GM18867 (cell line): Measurements from ENCODE around the gene HCN2.
"Not testable (repeated sequence)": the region's sequence is repeated elsewhere in the genome, so short reads cannot be mapped to it uniquely, and the experiment has no call there.

Source experiments
- ATAC-seq: cut with Tn5 transposase; IDR thresholded peaks from one replicate; pipeline ENCODE4 v1.9.1; 2021; ENCODE audit warnings: mild to moderate bottlenecking, moderate library complexity; ENCODE audit not compliant: unreplicated experiment

The HCN2 gene

DNA sequence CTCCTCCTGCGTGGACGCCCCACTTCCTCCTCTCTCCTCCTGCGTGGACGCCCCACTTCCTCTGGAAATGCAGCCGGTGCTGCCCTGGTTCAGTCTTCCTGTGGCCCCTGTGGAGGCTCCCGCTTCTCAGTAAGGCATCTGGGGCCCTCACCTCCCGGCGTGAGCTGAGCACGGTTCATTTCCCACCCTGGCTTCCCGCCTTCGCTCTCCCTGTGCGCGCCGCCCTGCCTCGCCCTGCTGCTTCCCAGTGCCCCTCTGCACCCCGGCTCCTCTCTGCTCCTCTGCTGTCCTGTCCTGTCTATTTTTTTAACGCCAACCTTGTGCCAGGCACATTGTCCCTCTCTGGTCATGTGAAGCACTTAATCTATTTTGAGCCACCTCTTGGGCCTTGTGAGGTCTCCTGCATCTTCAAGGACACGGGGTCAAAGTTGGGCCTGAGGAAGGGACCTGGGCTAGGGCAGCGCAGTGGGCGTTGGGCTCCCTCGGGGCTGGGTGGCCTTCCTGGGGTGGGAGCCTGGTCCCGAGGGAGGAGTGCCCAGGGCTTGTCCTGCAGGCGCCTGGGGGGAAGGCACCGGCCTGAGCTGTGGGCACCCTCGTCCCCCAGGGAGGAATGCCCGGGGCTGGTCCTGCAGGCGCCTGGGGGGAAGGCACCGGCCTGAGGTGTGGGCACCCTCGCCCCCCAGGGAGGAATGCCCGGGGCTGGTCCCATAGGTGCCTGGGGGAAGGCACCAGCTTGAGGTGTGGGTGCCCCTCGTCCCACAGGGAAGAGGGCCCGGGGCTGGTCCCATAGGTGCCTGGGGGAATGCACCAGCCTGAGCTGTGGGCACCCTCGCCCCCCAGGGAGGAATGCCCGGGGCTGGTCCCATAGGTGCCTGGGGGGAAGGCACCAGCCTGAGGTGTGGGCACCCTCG, 13.0 kb downstream of the HCN2 start:
- ATAC-seq, result no peak

DNA sequence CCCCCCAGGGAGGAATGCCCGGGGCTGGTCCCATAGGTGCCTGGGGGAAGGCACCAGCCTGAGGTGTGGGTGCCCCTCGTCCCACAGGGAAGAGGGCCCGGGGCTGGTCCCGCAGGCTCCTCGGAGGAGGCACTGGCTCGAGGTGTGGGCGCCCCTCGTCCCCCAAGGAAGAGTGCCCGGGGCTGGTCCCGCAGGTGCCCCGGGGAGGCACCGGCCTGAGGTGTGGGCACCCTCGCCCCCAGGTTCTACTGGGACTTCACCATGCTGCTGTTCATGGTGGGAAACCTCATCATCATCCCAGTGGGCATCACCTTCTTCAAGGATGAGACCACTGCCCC, 13.6 kb downstream of the HCN2 start:
- not testable (repeated sequence) for ATAC-seq

DNA sequence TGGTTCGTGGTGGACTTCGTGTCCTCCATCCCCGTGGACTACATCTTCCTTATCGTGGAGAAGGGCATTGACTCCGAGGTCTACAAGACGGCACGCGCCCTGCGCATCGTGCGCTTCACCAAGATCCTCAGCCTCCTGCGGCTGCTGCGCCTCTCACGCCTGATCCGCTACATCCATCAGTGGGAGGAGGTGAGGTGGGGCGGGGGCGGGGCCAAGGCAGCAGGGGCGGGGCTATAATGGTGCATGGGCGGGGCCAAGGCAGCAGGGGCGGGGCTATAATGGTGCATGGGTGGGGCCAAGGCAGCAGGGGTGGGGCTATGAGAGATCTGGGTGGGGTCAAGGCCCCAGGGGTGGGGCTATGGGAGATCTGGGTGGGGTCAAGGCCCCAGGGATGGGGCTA, 14.1 kb downstream of the HCN2 start:
- ATAC-seq, result not testable (repeated sequence)

DNA sequence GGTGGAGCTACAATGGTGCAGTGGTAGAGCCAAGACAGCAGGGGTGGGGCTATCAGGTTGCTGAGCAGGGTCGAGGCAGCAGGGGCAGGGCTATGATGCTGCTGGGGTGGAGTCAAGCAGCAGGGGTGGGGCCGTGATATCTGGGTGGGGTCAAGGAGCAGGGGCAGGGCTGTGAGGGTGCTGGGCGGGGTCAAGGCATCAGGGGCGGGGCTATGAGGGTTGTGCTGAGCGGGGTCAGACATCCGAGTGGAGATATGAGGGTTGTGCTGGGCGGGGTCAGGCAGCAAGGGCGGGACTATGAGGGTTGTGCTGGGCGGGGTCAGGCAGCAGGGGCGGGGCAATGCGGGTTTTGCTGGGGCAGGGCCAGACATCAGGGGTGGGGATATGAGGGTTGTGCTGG, 14.7 kb downstream of the HCN2 start:
- ATAC-seq, result no peak

DNA sequence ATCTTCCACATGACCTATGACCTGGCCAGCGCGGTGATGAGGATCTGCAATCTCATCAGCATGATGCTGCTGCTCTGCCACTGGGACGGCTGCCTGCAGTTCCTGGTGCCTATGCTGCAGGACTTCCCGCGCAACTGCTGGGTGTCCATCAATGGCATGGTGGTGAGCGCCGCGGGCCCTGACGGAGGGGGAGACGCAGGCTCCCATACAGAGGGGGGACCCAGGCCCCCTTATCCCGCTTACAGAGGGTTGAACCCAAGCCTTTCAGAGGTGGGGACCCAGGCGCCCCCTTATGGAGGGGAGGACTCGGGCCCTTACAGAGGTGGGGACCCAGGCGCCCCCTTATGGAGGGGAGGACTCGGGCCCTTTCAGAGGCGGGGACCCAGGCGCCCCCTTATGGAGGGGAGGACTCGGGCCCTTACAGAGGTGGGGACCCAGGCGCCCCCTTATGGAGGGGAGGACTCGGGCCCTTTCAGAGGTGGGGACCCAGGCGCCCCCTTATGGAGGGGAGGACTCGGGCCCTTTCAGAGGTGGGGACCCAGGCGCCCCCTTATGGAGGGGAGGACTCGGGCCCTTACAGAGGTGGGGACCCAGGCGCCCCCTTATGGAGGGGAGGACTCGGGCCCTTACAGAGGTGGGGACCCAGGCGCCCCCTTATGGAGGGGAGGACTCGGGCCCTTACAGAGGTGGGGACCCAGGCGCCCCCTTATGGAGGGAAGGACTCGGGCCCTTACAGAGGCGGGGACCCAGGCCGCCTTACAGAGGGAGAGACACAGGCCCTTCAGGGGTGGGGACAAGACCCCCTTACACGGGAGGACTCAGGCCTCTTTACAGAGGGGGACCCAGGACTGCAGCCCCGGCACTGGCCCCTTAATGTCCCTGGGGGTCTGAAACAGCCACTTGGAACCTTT, 15.6 kb downstream of the HCN2 start:
- not testable (repeated sequence) for ATAC-seq

DNA sequence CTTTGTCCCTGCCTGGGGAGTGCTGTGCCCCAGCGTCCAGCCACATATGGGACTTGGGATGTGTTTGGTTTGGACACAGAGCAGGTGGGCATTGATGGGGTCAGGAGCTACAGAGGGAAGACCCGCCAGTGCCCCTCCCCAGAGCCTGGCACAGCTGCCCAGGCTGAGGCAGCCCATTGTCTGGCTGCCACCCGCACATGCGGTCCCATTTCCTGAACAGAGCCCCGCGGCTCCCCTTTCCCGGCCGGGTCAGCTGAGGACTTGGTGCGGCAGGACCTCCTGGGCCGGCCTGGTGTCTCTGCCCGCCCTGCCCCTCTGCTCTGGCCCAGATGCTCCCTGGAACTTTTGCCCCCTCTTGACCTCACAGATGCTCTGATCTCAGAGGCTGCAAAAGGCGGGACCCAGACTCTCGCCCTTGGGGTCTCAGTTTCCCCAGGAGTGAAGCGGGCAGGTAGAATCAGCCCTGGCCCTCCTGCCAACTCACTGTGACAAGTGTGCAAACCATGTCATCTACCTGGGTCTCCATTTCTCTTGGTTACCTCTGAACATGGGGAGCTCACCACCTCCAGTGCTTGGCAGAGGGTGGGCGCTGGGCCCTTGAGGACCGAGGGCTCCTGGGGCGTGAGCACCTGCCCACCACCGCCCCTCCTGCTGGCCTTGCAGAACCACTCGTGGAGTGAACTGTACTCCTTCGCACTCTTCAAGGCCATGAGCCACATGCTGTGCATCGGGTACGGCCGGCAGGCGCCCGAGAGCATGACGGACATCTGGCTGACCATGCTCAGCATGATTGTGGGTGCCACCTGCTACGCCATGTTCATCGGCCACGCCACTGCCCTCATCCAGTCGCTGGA, 17.8 kb downstream of the HCN2 start:
- ATAC-seq, result no peak

DNA sequence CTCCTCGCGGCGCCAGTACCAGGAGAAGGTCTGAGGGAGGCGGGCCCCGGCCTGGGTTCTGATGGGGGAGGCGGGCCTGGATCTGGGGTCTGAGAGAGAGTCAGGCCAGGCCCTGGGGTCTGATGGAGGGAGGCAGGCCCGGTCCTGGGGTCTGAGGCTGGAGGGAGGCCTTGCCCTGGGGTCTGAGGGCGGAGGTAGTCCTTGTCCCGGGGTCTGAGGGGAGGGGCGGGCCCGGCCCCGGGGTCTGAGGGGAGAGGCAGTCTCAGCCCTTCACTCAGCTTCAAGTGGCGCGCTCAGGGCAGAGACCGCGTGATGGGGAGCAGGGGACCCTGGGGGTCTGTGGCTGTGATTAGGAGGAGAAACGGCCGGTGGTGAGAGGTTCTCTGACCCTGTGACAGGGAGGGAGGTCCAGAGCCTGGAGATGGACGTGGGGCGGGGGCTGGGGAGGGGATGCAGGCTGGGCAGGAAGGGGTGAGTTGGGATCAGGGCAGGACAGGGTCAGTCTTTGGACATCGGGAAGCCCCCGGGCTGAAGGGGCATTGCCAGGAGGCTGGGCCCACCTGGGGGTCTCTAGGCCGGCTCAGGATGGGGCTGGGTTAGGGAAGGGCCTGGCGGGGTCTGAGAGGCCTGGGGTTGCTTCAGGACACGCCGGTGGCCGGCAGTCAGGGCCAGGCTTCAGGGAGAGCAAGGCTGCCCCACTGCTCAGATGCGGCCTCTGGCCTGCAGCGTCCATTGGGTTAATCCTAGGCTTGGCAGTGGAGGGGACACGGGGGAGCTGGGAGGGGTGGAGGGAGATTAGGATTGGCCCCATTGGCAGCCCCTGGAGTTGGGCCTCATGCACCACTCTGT, 18.7 kb downstream of the HCN2 start:
- ATAC-seq, result no peak

DNA sequence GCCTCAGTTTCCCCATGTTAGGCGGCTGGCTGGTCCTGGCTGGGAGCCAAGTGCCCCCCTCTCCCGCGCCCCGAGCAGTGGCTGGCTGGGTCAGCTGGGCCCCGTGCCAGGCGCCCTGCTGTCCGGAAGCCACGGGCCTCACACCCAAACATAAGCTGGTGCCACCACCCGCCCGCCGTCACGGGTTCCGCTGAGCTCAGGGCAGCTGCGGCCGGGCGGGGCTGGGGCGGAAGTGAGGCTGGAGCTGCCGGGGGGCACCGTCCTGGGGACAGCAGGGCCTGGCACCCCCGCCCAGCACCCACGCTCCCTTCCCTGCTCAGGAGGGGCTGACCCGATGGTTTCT, 19.3 kb downstream of the HCN2 start:
- ATAC-seq, result no peak

DNA sequence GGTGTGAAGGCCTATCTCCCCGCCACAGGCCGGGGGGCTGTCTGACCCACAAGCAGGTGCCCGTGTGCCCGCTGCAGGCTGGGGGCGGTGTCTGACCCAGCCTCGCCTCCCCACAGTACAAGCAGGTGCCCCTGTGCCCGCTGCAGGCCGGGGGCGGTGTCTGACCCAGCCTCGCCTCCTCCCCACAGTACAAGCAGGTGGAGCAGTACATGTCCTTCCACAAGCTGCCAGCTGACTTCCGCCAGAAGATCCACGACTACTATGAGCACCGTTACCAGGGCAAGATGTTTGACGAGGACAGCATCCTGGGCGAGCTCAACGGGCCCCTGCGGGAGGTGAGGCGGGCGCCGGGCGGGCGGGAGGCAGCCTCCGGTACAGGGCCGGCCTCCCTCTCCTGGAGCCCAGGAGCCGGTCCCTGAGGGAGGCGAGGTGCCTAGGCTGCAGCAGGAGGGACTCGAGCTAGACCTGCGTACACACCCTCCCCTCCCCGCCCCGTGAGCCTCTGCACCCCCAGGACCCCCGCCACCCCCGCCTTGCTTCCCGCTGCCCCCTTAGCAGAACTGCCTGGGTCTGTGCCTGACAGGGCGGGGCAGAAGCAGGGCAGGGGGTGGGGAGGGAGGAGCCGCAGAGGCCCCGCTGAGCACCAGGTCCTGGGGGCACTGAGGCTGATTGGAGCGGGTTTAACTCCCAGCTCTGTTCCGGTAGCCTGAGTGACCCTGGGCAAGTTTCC, 20.6 kb downstream of the HCN2 start:
- peak; percentile 33 for ATAC-seq

DNA sequence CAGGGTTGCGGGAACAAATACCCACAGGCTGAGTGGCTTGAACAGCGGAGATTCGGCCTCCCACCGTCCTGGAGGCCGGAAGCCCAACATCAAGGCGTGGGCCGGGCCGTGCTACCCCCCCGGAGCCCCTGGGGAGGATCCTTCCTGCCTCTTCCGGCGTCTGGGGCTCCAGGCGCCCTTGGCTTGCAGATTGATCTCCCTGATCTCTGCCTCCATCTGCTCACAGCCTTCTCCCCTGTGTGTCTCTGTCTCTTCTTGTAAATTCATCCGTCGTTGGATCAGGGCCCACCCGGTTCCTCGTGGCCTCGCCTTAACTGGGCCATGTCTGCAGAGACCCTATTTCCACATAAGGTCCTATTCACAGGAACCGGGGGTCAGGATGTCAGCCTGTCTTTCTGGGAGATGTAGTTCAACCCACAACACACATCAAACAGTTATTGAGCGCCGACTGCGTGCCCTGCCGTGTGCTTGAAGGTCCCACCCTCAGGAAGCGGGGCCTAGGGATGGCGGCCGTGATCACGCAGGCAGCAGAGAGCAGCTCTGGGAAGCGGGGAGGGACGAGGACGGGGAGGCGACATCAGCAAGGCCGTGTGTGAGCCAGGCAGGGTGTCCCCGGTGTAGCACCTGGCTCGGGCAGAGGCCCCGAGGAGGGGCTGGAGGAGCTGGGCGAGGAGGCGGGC, 21.3 kb downstream of the HCN2 start:
- ATAC-seq, result peak; percentile 33

DNA sequence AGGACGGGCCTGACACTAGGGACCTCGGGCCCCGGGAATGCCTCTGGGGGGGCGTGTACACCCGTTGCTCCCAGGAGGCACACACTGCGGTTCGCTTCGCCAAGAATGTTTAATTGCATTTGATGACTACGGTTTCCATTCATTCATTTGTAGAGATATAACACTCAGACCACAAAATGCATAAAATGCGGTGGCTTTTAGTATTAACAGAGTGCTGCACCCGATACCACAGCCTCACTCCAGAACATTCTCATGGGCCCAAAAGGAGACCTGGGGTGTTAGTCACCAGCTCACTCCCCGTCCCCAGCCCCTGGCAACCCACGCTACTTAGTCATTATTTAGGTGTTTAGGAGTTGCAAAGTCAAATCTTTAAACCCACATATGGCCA, 21.8 kb downstream of the HCN2 start:
- ATAC-seq, result peak; percentile 6

DNA sequence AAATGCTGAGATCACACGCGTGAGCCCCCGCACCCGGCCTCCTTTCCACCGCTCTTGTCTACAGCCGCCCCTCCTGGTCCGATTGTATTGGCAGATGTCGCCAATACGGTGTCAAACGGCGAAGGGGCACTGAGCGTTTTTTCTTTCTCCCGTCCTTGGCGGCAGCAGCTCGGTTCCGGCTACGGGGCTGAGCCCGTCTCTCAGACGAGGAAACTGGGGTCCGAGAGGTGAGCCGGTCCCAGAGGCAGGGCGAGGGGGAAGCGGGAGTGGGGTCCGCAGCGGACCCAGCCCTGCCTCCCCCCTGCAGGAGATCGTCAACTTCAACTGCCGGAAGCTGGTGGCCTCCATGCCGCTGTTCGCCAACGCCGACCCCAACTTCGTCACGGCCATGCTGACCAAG, 23.3 kb downstream of the HCN2 start:
- ATAC-seq, result no peak

DNA sequence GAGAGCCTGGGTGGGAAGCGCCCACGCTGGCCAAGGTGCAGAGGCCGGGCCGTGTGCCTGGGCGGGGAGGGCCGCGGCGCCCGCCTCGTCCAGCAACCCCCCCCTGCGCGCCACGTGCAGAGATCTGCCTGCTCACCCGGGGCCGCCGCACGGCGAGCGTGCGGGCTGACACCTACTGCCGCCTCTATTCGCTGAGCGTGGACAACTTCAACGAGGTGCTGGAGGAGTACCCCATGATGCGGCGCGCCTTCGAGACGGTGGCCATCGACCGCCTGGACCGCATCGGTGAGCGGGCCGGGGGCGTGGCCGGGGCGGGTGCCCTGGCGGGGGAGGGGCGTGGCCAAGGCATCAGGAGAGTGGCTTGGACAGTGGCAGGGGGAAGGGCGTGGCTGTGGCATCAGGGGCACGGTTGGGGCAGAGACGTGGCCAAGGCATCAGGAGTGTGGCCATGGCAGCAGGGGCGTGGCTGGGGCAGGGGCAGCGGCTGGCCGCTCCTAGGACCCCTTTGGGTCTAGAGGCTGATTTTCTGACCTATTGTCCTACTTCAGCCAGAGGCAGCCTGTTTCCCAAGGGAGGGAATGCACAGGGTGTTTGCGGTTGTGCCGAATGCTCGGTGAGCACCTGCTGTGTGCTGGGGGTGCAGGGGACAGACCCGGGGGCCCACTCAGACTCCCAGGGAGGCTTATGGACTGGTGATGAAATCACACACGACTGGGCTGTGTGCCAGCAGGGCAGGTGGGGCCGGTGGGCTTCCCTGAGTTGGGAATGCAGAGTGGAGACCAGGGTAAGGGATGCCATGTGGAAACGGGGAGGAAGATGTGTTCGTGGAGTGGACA, 24.3 kb downstream of the HCN2 start:
- no peak for ATAC-seq

DNA sequence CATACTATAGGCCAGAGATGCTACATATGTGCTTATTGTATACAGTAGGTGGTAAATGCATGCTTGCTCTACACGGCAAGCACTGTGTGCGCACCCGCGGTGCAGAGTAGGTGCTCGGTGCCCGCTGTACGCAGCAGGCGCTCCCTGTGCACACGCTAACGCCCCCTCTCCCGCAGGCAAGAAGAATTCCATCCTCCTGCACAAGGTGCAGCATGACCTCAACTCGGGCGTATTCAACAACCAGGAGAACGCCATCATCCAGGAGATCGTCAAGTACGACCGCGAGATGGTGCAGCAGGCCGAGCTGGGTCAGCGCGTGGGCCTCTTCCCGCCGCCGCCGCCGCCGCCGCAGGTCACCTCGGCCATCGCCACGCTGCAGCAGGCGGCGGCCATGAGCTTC, 25.9 kb downstream of the HCN2 start:
- ATAC-seq, result no peak

DNA sequence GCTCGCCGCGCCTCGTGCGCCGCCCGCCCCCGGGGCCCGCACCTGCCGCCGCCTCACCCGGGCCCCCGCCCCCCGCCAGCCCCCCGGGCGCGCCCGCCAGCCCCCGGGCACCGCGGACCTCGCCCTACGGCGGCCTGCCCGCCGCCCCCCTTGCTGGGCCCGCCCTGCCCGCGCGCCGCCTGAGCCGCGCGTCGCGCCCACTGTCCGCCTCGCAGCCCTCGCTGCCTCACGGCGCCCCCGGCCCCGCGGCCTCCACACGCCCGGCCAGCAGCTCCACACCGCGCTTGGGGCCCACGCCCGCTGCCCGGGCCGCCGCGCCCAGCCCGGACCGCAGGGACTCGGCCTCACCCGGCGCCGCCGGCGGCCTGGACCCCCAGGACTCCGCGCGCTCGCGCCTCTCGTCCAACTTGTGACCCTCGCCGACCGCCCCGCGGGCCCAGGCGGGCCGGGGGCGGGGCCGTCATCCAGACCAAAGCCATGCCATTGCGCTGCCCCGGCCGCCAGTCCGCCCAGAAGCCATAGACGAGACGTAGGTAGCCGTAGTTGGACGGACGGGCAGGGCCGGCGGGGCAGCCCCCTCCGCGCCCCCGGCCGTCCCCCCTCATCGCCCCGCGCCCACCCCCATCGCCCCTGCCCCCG, 26.5 kb downstream of the HCN2 start:
- ATAC-seq, result no peak

DNA sequence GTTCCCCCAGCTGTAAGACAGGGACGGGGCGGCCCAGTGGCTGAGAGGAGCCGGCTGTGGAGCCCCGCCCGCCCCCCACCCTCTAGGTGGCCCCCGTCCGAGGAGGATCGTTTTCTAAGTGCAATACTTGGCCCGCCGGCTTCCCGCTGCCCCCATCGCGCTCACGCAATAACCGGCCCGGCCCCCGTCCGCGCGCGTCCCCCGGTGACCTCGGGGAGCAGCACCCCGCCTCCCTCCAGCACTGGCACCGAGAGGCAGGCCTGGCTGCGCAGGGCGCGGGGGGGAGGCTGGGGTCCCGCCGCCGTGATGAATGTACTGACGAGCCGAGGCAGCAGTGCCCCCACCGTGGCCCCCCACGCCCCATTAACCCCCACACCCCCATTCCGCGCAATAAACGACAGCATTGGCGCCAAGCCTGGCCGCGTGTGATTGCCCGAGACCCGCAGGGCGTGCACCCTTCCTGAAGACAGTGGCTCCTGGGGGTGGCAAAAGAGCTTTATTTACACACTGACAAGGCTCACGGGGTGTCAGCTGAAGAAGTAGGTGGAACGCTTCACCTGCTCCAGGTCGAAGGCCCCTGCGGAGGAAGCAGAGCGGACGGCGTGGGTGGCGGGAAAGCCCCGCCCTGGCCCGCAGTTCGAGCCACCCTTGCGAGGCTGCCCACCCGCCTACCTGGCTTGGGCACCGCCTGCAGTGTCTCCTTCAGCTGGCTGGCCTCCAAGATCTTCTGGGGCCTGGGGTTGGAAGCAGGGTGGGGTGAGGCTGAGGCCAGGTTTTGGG, 27.3 kb downstream of the HCN2 start:
- no peak for ATAC-seq
